ENCODE data around the gene CSTF1. TPM values are rescaled to one million over a fixed set of nuclear protein-coding genes. Genes with fewer than 3 reads are reported as not detected.

The CSTF1 gene
- polyA plus RNA-seq, 4 donors: 37.2 to 48.8 (median 44.4) TPM

- no peak for DNase-seq (ENCODE audit: low read depth in 4 of 4, low spot score in 3 of 4)
Measured at GRCh38 chr20:56445540-56445939, 53.1 kb downstream of the CSTF1 start.

DNA sequence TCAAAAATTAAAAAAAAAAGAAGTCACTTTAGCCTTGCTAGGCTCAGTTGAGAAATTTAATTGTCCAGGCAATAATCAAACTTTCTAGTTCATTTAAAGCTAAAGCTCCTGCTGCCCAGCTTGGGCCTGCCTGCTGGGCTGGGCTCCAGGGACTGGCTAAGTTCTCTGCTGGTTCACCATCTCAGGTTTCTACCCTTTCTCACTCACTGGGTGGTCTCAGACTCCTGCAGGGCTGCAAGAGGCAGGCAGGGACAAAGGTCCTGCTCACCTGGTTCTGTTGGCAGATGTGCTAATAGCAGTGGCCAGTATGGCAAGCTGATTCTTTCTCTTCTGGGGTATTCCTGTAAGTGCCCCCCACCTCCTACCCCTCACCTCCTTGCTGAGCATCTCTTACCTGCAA is 54.8 kb downstream of the CSTF1 start:
- DNase-seq (ENCODE audit: low read depth in 4 of 4, low spot score in 3 of 4): no peak

GRCh38 chr20:56449459-56449858 is 57.0 kb downstream of the CSTF1 start:
- no peak for DNase-seq (ENCODE audit: low read depth in 4 of 4, low spot score in 3 of 4)

DNA sequence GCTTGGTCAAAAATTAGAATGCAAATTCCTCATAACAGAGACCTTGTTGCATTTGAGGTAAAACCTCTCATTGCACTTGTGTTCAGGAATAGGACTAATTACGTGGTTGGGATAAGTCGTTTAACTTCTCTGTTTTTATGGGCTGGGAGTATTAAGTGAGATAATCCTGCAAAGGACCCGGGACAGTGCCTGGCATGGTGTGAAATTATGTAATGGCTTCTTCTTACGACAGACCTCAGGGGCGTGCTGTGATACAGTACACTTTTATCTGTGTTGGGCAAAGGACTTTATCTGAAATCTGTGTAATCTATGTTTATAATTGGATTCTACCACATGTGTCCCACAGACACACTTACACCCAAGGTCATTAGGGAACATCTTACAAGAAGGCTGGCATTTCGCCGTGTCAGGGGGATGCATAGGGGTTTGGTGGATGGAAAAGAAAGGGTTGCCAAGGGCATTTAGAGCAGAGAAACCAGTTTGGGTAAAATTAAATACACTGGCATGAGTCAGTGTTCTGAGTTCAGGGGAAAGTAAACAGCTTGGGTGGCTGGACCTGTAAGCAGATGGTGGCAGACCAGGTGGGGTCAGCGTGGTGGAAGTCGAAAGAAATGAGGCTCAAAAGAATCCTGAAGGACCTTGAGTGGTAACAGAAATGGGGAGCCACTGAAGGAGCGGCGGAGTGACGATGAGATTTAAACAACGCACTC is 58.8 kb downstream of the CSTF1 start:
- no peak for DNase-seq (ENCODE audit: low read depth in 4 of 4, low spot score in 3 of 4)

- no peak for DNase-seq (ENCODE audit: low read depth in 4 of 4, low spot score in 3 of 4)
Measured at GRCh38 chr20:56453352-56453751, 60.9 kb downstream of the CSTF1 start.

DNA sequence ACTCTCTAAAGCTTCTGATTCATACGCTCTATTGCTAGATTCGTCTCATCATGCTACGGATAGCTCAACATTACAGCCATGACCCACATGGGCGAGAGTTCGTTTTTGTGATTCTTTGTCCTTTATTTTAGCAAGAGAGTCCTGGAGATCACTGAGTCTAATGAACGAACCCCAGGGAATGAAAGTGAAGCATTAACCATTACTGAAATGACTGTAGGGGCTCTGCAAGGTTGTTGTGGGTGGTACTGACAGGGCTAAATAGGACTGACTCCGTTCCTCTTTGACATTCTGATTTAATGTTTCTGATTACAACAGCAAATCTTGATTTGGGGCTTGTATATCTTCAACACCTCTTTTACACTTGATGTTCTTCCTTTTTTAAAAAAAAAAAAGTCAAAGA is 62.3 kb downstream of the CSTF1 start:
- no peak for DNase-seq (ENCODE audit: low read depth in 4 of 4, low spot score in 3 of 4)

Other genes starting within 250 kb of the CSTF1 start
- gene MC3R, start 143.9 kb upstream of the CSTF1 start, polyA plus RNA-seq (ENCODE audit: insufficient read length in 4 of 4): not detected
- 10 to 100 TPM; 40.3 to 48.2 (median 44.6) TPM for gene FAM210B, start 33.7 kb upstream of the CSTF1 start, polyA plus RNA-seq (ENCODE audit: insufficient read length in 4 of 4)
- gene AURKA, start 430 bp upstream of the CSTF1 start, polyA plus RNA-seq (ENCODE audit: insufficient read length in 4 of 4): 10 to 100 TPM; 13.5 to 16.9 (median 15.4) TPM
- 1 to 10 TPM; 2.8 to 3.9 (median 3.6) TPM for gene CASS4, start 19.6 kb downstream of the CSTF1 start, polyA plus RNA-seq (ENCODE audit: insufficient read length in 4 of 4)
- 100 to 1,000 TPM; 118 to 134 (median 123) TPM for gene RTF2, start 76.0 kb downstream of the CSTF1 start, polyA plus RNA-seq (ENCODE audit: insufficient read length in 4 of 4)
- under 1 TPM; 0.30 to 0.89 (median 0.57) TPM for gene FAM209A, start 132.1 kb downstream of the CSTF1 start, polyA plus RNA-seq (ENCODE audit: insufficient read length in 4 of 4)
- under 1 TPM in 2 of 4 donors, not detected in 2; 0.25 to 0.39 TPM for gene FAM209B, start 140.6 kb downstream of the CSTF1 start, polyA plus RNA-seq (ENCODE audit: insufficient read length in 4 of 4)
- gene TFAP2C, start 236.7 kb downstream of the CSTF1 start, polyA plus RNA-seq (ENCODE audit: insufficient read length in 4 of 4): 1 to 10 TPM in 2 of 4 donors, under 1 TPM in 2; 0.82 to 1.3 (median 1.1) TPM

All from right renal pelvis (tissue), 4 donors.